ENCODE data around the gene HOXD4.

HOXD4 gene

DNA sequence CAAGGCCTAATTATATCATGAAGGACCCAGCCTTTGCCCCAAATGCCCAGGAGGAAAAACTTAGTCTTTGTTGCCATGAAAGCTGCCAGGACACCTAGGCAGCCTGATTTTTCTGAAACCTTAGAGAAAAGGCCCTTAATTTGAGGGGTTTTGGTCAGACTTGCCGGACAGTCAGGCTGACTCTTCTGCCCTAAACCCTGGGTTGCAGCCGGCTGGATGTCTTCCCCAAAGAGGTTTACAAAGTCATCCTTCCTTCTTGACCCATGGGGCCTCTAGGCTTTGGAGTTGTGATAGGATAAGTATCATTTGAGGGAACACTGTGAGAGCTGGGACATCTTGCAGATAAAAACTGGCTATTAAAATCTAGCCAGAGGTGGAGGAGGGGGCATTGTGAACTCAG lies 34.7 kb downstream of the HOXD4 start:
- H3K4me1 ChIP-seq (ENCODE audit: insufficient read depth, low read length), result no peaks in the 10 kb centered on the region
- H3K27ac ChIP-seq (ENCODE audit: low read length), result no peak overlapping the region
- no peaks in the 10 kb centered on the region; the same call in 1 of the 2 replicates for H3K9me3 ChIP-seq (ENCODE audit: insufficient read depth, low read depth, low read length)
- no peaks in the 10 kb centered on the region for H3K36me3 ChIP-seq (ENCODE audit: insufficient read depth, low read depth, low read length)
- H3K9ac ChIP-seq (ENCODE audit: low read depth, low read length), result no peak overlapping the region
- peaks cover 100% of the 10 kb centered on the region for H3K27me3 ChIP-seq (ENCODE audit: insufficient read depth, low read length)
- no peak overlapping the region for H3K4me3 ChIP-seq (ENCODE audit: low read length)

- no peak overlapping the region for H3K9ac ChIP-seq (ENCODE audit: low read depth, low read length)
- no peak overlapping the region; the same call in 1 of the 2 replicates for H3K4me3 ChIP-seq (ENCODE audit: low read length)
- no peaks in the 10 kb centered on the region; the same call in 1 of the 2 replicates for H3K9me3 ChIP-seq (ENCODE audit: insufficient read depth, low read depth, low read length)
- no peaks in the 10 kb centered on the region for H3K36me3 ChIP-seq (ENCODE audit: insufficient read depth, low read depth, low read length)
- H3K27ac ChIP-seq (ENCODE audit: low read length), result no peak overlapping the region
- H3K27me3 ChIP-seq (ENCODE audit: insufficient read depth, low read length), result peaks cover 100% of the 10 kb centered on the region
- peaks cover 7% of the 10 kb centered on the region for H3K4me1 ChIP-seq (ENCODE audit: insufficient read depth, low read length)
Measured at GRCh38 chr2:176187200-176187898, 36.0 kb downstream of the HOXD4 start.

DNA sequence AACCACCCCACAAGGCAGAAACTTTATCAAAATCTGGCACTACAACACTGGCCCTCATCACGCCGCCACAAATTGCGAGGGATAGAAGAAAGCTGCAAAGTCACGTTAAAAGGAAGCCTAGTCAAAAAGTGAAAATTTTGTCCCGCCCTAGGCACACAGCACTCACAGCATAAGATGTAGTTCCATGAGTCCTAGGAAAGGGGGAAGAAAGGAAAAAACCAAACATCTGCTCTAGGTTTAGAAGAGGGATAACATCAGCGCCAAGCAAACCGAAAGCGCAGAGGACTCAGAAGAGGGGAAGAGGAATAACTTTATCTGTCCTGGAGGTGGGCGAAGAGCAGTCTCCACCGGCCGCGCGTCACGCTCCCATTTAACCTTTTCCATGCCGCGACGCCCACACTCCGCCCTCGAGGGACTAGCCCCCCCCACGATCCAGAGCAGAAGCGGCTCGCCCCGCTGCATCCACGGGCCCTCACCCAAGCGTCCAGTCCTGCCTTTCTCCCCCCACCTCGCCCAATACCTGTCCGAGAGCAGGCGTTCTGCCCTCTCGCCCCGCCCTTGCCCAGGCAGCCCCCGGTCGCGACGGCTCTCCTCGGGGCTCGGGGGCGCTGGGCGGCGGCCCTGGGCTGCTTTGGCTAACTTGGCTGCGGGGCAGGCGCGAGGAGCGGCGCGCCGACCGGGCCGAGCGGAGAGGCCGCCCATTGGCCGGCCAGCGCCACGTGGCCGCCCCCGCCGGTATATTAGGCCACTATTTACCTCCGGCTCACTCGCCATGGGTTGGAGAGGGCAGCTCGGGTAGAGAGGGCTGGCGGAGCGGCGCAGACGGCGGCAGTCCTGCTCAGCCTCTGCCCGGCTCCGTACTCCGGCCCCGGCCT lies 36.8 kb downstream of the HOXD4 start, which contains the start of gene HOXD1:
TSS of gene HOXD1 (plus strand) at position 770 of the 875 bp plus-strand sequence. CDS start 134 bp downstream, outside the sequence.
- peaks cover 100% of the 10 kb centered on the region for H3K27me3 ChIP-seq (ENCODE audit: insufficient read depth, low read length)
- no peaks in the 10 kb centered on the region for H3K36me3 ChIP-seq (ENCODE audit: insufficient read depth, low read depth, low read length)
- H3K9ac ChIP-seq (ENCODE audit: low read depth, low read length), result no peak within 1 kb of the TSS
- no peaks in the 10 kb centered on the region; the same call in 1 of the 2 replicates for H3K9me3 ChIP-seq (ENCODE audit: insufficient read depth, low read depth, low read length)
- H3K27ac ChIP-seq (ENCODE audit: low read length), result no peak within 1 kb of the TSS
- H3K4me3 ChIP-seq (ENCODE audit: low read length), result peak within 1 kb of the TSS; percentile 46; the same call in 1 of the 2 replicates
- peaks cover 11% of the 10 kb centered on the region for H3K4me1 ChIP-seq (ENCODE audit: insufficient read depth, low read length)

DNA sequence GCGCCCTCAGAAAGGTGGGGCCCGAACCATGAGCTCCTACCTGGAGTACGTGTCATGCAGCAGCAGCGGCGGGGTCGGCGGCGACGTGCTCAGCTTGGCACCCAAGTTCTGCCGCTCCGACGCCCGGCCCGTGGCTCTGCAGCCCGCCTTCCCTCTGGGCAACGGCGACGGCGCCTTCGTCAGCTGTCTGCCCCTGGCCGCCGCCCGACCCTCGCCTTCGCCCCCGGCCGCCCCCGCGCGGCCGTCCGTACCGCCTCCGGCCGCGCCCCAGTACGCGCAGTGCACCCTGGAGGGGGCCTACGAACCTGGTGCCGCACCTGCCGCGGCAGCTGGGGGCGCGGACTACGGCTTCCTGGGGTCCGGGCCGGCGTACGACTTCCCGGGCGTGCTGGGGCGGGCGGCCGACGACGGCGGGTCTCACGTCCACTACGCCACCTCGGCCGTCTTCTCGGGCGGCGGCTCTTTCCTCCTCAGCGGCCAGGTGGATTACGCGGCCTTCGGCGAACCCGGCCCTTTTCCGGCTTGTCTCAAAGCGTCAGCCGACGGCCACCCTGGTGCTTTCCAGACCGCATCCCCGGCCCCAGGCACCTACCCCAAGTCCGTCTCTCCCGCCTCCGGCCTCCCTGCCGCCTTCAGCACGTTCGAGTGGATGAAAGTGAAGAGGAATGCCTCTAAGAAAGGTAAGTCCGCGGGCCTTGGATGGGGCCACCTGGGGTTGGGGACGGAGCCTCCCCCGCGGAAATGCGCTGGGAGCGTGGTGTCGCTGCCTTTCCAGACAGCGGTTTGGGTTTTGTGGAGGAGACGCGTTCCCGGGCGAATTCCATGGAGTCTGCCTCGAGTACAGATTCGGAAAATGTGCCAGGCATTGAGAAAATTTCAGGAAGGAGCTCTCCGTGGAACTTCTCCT lies 37.7 kb downstream of the HOXD4 start:
- Histone ChIP-seq H3K27ac (ENCODE audit: low read length) (no peak overlapping the region), H3K9ac (ENCODE audit: low read depth, low read length) (no peak overlapping the region), H3K4me3 (ENCODE audit: low read length) (peak overlapping the region; percentile 46; the same call in 1 of the 2 replicates), H3K4me1 (ENCODE audit: insufficient read depth, low read length) (peaks cover 11% of the 10 kb centered on the region), H3K36me3 (ENCODE audit: insufficient read depth, low read depth, low read length) (no peaks in the 10 kb centered on the region), H3K9me3 (ENCODE audit: insufficient read depth, low read depth, low read length) (no peaks in the 10 kb centered on the region; the same call in 1 of the 2 replicates), H3K27me3 (ENCODE audit: insufficient read depth, low read length) (peaks cover 100% of the 10 kb centered on the region)

- H3K4me3 ChIP-seq (ENCODE audit: low read length), result peak overlapping the region; percentile 18; the same call in 1 of the 2 replicates
- no peak overlapping the region for H3K9ac ChIP-seq (ENCODE audit: low read depth, low read length)
- no peaks in the 10 kb centered on the region; the same call in 1 of the 2 replicates for H3K9me3 ChIP-seq (ENCODE audit: insufficient read depth, low read depth, low read length)
- peaks cover 100% of the 10 kb centered on the region for H3K27me3 ChIP-seq (ENCODE audit: insufficient read depth, low read length)
- no peaks in the 10 kb centered on the region for H3K36me3 ChIP-seq (ENCODE audit: insufficient read depth, low read depth, low read length)
- H3K27ac ChIP-seq (ENCODE audit: low read length), result no peak overlapping the region
- peaks cover 11% of the 10 kb centered on the region for H3K4me1 ChIP-seq (ENCODE audit: insufficient read depth, low read length)
Measured at GRCh38 chr2:176189681-176190641, 38.6 kb downstream of the HOXD4 start.

GRCh38 chr2:176192351-176192750 lies 41.0 kb downstream of the HOXD4 start:
- peaks cover 11% of the 10 kb centered on the region for H3K4me1 ChIP-seq (ENCODE audit: insufficient read depth, low read length)

DNA sequence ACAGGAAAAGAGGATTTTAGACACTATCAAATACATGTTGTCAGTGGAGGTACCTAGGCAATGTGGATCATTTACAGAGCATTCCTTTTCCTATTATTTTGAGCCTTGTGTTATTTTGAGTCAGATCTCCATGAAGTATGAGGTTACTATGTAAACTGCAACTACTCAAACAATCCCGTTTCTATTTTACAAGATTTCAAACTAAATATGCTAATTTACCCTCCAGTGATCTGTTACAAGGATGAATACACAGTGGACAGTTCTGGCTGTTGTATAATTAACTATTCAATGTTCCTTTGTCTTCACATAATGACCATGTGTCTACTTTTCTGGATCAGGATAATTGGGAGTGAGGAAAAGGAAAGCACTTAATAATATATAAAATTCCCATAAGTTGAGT lies 41.7 kb downstream of the HOXD4 start:
- peaks cover 96% of the 10 kb centered on the region for H3K27me3 ChIP-seq (ENCODE audit: insufficient read depth, low read length)

More at GRCh38 chr2:176192351-176192750, 41.0 kb downstream of the HOXD4 start:
- Histone ChIP-seq H3K9me3 (ENCODE audit: insufficient read depth, low read depth, low read length) (no peaks in the 10 kb centered on the region; the same call in 1 of the 2 replicates), H3K4me3 (ENCODE audit: low read length) (no peak overlapping the region), H3K36me3 (ENCODE audit: insufficient read depth, low read depth, low read length) (no peaks in the 10 kb centered on the region), H3K9ac (ENCODE audit: low read depth, low read length) (no peak overlapping the region), H3K27me3 (ENCODE audit: insufficient read depth, low read length) (peaks cover 97% of the 10 kb centered on the region), H3K27ac (ENCODE audit: low read length) (no peak overlapping the region)

GRCh38 chr2:176199902-176200301 lies 48.6 kb downstream of the HOXD4 start:
- no peaks in the 10 kb centered on the region for H3K4me1 ChIP-seq (ENCODE audit: insufficient read depth, low read length)
- H3K27me3 ChIP-seq (ENCODE audit: insufficient read depth, low read length), result peaks cover 34% of the 10 kb centered on the region
- no peak overlapping the region for H3K4me3 ChIP-seq (ENCODE audit: low read length)
- H3K9me3 ChIP-seq (ENCODE audit: insufficient read depth, low read depth, low read length), result no peaks in the 10 kb centered on the region
- H3K9ac ChIP-seq (ENCODE audit: low read depth, low read length), result no peak overlapping the region
- no peak overlapping the region for H3K27ac ChIP-seq (ENCODE audit: low read length)
- no peaks in the 10 kb centered on the region for H3K36me3 ChIP-seq (ENCODE audit: insufficient read depth, low read depth, low read length)

More for the DNA sequence above, 41.7 kb downstream of the HOXD4 start:
- Histone ChIP-seq H3K9me3 (ENCODE audit: insufficient read depth, low read depth, low read length) (no peaks in the 10 kb centered on the region; the same call in 1 of the 2 replicates), H3K9ac (ENCODE audit: low read depth, low read length) (no peak overlapping the region), H3K27ac (ENCODE audit: low read length) (no peak overlapping the region), H3K4me1 (ENCODE audit: insufficient read depth, low read length) (peaks cover 11% of the 10 kb centered on the region), H3K4me3 (ENCODE audit: low read length) (no peak overlapping the region), H3K36me3 (ENCODE audit: insufficient read depth, low read depth, low read length) (no peaks in the 10 kb centered on the region)

DNA sequence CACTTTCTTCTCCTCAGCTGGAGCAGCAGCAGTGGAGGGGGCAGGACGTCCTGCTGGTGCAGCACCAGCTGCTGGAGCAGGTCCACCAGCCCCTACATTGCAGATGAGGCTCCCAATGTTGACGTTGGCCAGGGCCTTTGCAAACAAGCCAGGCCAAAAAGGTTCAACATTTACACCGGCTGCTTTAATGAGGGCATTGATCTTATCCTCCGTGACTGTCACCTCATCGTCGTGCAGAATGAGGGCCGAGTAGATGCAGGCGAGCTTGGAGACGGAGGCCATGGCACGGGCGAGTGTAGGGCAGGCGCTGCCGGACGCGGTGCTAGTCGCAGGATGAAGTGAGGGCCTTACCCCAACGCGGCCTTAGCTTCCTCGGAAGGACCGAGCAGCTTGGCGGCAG lies 49.6 kb downstream of the HOXD4 start:
- Histone ChIP-seq H3K27me3 (ENCODE audit: insufficient read depth, low read length) (peaks cover 25% of the 10 kb centered on the region), H3K9ac (ENCODE audit: low read depth, low read length) (no peak overlapping the region), H3K4me1 (ENCODE audit: insufficient read depth, low read length) (no peaks in the 10 kb centered on the region), H3K4me3 (ENCODE audit: low read length) (no peak overlapping the region), H3K27ac (ENCODE audit: low read length) (no peak overlapping the region), H3K36me3 (ENCODE audit: insufficient read depth, low read depth, low read length) (no peaks in the 10 kb centered on the region), H3K9me3 (ENCODE audit: insufficient read depth, low read depth, low read length) (no peaks in the 10 kb centered on the region)

DNA sequence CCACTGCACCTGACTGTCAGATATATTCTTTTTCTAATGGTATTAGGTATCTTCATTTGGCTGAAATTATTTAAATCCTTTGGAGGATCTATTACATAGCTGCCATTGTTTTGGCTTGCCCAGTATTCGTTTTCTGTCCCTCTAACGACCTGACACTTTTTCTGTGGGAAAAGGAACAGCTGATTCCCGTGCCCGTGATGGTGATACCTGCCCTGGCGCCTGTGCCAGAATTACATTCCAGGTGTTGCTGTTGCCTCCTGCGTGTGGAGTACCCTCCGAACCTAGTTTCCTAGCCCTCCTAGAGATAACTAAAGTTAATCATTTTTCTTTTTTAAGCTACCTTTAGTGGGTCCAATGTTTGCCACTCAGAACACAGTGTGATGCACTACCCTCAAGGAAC lies 51.1 kb downstream of the HOXD4 start:
- Histone ChIP-seq H3K27me3 (ENCODE audit: insufficient read depth, low read length) (peaks cover 13% of the 10 kb centered on the region), H3K9ac (ENCODE audit: low read depth, low read length) (no peak overlapping the region), H3K27ac (ENCODE audit: low read length) (no peak overlapping the region), H3K4me3 (ENCODE audit: low read length) (no peak overlapping the region), H3K36me3 (ENCODE audit: insufficient read depth, low read depth, low read length) (no peaks in the 10 kb centered on the region), H3K9me3 (ENCODE audit: insufficient read depth, low read depth, low read length) (no peaks in the 10 kb centered on the region), H3K4me1 (ENCODE audit: insufficient read depth, low read length) (no peaks in the 10 kb centered on the region)
